Astrocyte (in vitro differentiated cells and primary cell): Measurements from ENCODE around the gene DOCK6. TPM values are rescaled to one million over a fixed set of nuclear protein-coding genes. Genes with fewer than 3 reads are reported as not detected.

Experiments
- DNase-seq: peaks from one replicate; pipeline ENCODE4 v3.0.0-alpha.2; 2010; ENCODE audit warnings: low read depth
- FAIRE-seq: peaks from 2 replicates; lab custom pipeline; 2011; peaks lifted over from hg19 to GRCh38; lab: Jason Lieb, UNC
- H2AFZ ChIP-seq: 2 replicates; pipeline ENCODE4 v1.6.0; 2012; ENCODE audit warnings: low read depth, low read length, inconsistent platforms
- H3K27ac ChIP-seq: 2 replicates; pipeline ENCODE4 v1.5.1; 2011; ENCODE audit warnings: low read depth, low read length, inconsistent platforms
- H3K27me3 ChIP-seq: 2 replicates; pipeline ENCODE4 v1.6.0; 2011; ENCODE audit warnings: low read length, inconsistent platforms; ENCODE audit not compliant: insufficient read depth
- H3K36me3 ChIP-seq: 2 replicates; pipeline ENCODE4 v1.5.1; 2011; ENCODE audit warnings: low read length, inconsistent platforms; ENCODE audit not compliant: insufficient read depth
- H3K4me1 ChIP-seq: 2 replicates; pipeline ENCODE4 v1.5.1; 2011; ENCODE audit warnings: low read length, inconsistent platforms; ENCODE audit not compliant: insufficient read depth
- H3K4me2 ChIP-seq: 2 replicates; pipeline ENCODE4 v1.6.0; 2012; ENCODE audit warnings: low read length, inconsistent platforms
- H3K4me3 ChIP-seq: 2 replicates; pipeline ENCODE4 v1.5.1; 2011; ENCODE audit warnings: low read depth, mild to moderate bottlenecking, low read length, inconsistent platforms; ENCODE audit not compliant: insufficient read depth
- H3K79me2 ChIP-seq: 2 replicates; pipeline ENCODE4 v1.6.0; 2012; ENCODE audit warnings: mild to moderate bottlenecking, low read length, inconsistent platforms; ENCODE audit not compliant: insufficient read depth
- H3K9ac ChIP-seq: 2 replicates; pipeline ENCODE4 v1.6.0; 2012; ENCODE audit warnings: mild to moderate bottlenecking, low read length, inconsistent platforms
- H3K9me3 ChIP-seq: 2 replicates; pipeline ENCODE4 v1.5.1; 2012; ENCODE audit warnings: low read depth, mild to moderate bottlenecking, low read length, inconsistent platforms; ENCODE audit not compliant: insufficient read depth
- H4K20me1 ChIP-seq: 2 replicates; pipeline ENCODE4 v1.6.0; 2012; ENCODE audit warnings: low read length, inconsistent platforms; ENCODE audit not compliant: insufficient read depth
- H3K27ac Mint-ChIP-seq: one replicate; pipeline ENCODE4 v1.8.0; 2021; ENCODE audit warnings: mild to moderate bottlenecking, mixed read lengths; ENCODE audit not compliant: unreplicated experiment
- H3K27me3 Mint-ChIP-seq: one replicate; pipeline ENCODE4 v1.8.0; 2021; ENCODE audit warnings: low read depth, mixed read lengths; ENCODE audit not compliant: unreplicated experiment
- H3K36me3 Mint-ChIP-seq: one replicate; pipeline ENCODE4 v1.8.0; 2021; ENCODE audit warnings: low read depth, mixed read lengths; ENCODE audit not compliant: unreplicated experiment
- H3K4me1 Mint-ChIP-seq: one replicate; pipeline ENCODE4 v1.8.0; 2021; ENCODE audit warnings: low read depth, mixed read lengths; ENCODE audit not compliant: unreplicated experiment
- H3K4me3 Mint-ChIP-seq: one replicate; pipeline ENCODE4 v1.8.0; 2021; ENCODE audit warnings: mild to moderate bottlenecking, moderate library complexity, mixed read lengths; ENCODE audit not compliant: unreplicated experiment
- H3K9me3 Mint-ChIP-seq: one replicate; pipeline ENCODE4 v1.8.0; 2021; ENCODE audit warnings: mild to moderate bottlenecking, mixed read lengths; ENCODE audit not compliant: unreplicated experiment
- CTCF ChIP-seq: IDR thresholded peaks from 2 replicates; pipeline ENCODE4 v1.5.1; 2011; ENCODE audit warnings: low read depth, mild to moderate bottlenecking, inconsistent platforms, low read length, moderate library complexity; ENCODE audit not compliant: insufficient read depth
- EZH2 ChIP-seq: IDR thresholded peaks from 2 replicates; pipeline ENCODE4 v1.6.1; 2012; ENCODE audit warnings: mild to moderate bottlenecking, low read length, inconsistent platforms; ENCODE audit not compliant: insufficient read depth
- total RNA-seq: library from RNA; stranded (reverse); gene quantifications from 2 replicates; pipeline ENCODE4 v1.2.1, GENCODE V29; 2021

DOCK6 gene
- total RNA-seq, 1 donor from 2014 or later, result 38.3 TPM

GRCh38 chr19:11247391-11247790 lies 14.9 kb downstream of the DOCK6 start:
- Histone ChIP-seq H3K79me2 (no peaks in the 10 kb centered on the region), H3K4me2 (no peak overlapping the region), H3K4me3 (no peak overlapping the region), H4K20me1 (no peaks in the 10 kb centered on the region), H3K27ac (no peak overlapping the region), H3K4me1 (peaks cover 4% of the 10 kb centered on the region), H2AFZ (no peak overlapping the region), H3K9ac (no peak overlapping the region), H3K9me3 (no peaks in the 10 kb centered on the region), H3K36me3 (peaks cover 3% of the 10 kb centered on the region), H3K27me3 (no peaks in the 10 kb centered on the region)
- H3K9me3 Mint-ChIP-seq, result no peaks in the 10 kb centered on the region
- H3K4me3 Mint-ChIP-seq, result no peak overlapping the region
- DNase-seq (no peak), FAIRE-seq (no peak)
- H3K36me3 Mint-ChIP-seq, result peaks cover 34% of the 10 kb centered on the region
- no peak overlapping the region for H3K27ac Mint-ChIP-seq
- no peak for TF ChIP-seq EZH2
- TF ChIP-seq CTCF, result no peak
- H3K4me1 Mint-ChIP-seq, result no peaks in the 10 kb centered on the region
- no peaks in the 10 kb centered on the region for H3K27me3 Mint-ChIP-seq

DNA sequence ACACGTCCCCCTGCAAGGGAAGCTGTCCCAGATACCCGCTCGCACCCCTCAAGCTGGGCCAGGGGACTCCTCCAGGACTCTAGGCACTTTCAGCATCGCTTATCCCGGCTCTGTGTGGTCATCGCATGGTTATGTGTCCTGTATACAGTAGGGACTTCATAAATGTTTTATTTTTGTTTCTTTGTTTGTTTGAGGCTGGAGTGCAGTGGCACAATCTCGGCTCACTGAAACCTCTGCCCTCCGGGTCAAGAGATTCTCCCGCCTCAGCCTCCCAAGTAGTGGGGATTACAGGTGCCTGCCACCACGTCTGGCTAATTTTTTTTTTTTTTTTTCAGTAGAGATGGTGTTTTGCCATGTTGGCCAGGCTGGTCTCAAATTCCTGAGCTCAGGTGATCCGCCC lies 15.4 kb downstream of the DOCK6 start:
- Histone ChIP-seq H3K4me3 (no peak overlapping the region), H3K27me3 (no peaks in the 10 kb centered on the region), H3K4me2 (no peak overlapping the region), H3K79me2 (no peaks in the 10 kb centered on the region), H3K27ac (no peak overlapping the region), H3K9ac (no peak overlapping the region), H3K36me3 (peaks cover 3% of the 10 kb centered on the region), H2AFZ (no peak overlapping the region), H3K9me3 (no peaks in the 10 kb centered on the region), H3K4me1 (peaks cover 4% of the 10 kb centered on the region), H4K20me1 (no peaks in the 10 kb centered on the region)
- H3K4me1 Mint-ChIP-seq, result no peaks in the 10 kb centered on the region
- H3K4me3 Mint-ChIP-seq, result no peak overlapping the region
- peaks cover 35% of the 10 kb centered on the region for H3K36me3 Mint-ChIP-seq
- no peak for FAIRE-seq
- no peak overlapping the region for H3K27ac Mint-ChIP-seq
- TF ChIP-seq EZH2 (no peak), CTCF (no peak)
- no peak for DNase-seq
- H3K27me3 Mint-ChIP-seq, result no peaks in the 10 kb centered on the region
- no peaks in the 10 kb centered on the region for H3K9me3 Mint-ChIP-seq

- Mint-ChIP-seq H3K9me3 (no peaks in the 10 kb centered on the region), H3K27ac (no peak overlapping the region), H3K27me3 (no peaks in the 10 kb centered on the region), H3K4me3 (peak overlapping the region; percentile 40), H3K4me1 (no peaks in the 10 kb centered on the region), H3K36me3 (peaks cover 30% of the 10 kb centered on the region)
- peaks cover 4% of the 10 kb centered on the region for H3K4me1 ChIP-seq
- H3K27ac ChIP-seq, result no peak overlapping the region
- H3K9ac ChIP-seq, result no peak overlapping the region
- no peak overlapping the region for H2AFZ ChIP-seq
- no peak overlapping the region for H3K4me2 ChIP-seq
- H3K36me3 ChIP-seq, result peaks cover 3% of the 10 kb centered on the region
- no peaks in the 10 kb centered on the region for H3K9me3 ChIP-seq
- no peak for FAIRE-seq
- no peaks in the 10 kb centered on the region for H3K27me3 ChIP-seq
- TF ChIP-seq CTCF (no peak), EZH2 (no peak)
- H3K79me2 ChIP-seq, result no peaks in the 10 kb centered on the region
- no peaks in the 10 kb centered on the region for H4K20me1 ChIP-seq
- H3K4me3 ChIP-seq, result no peak overlapping the region
- DNase-seq, result no peak
Measured at GRCh38 chr19:11244846-11245589, 17.3 kb downstream of the DOCK6 start.
